ENCODE data around the gene CDC42BPB.
"Not testable (repeated sequence)": the region's sequence is repeated elsewhere in the genome, so short reads cannot be mapped to it uniquely, and the experiment has no call there.

The CDC42BPB gene

GRCh38 chr14:102928412-102929240 lies 128.7 kb downstream of the CDC42BPB start:
- no peak for DNase-seq (ENCODE audit: low spot score)

- DNase-seq (ENCODE audit: low spot score): no peak
These were observed 129.4 kb downstream of the CDC42BPB start for GRCh38 chr14:102927878-102928411.

- DNase-seq (ENCODE audit: low spot score): no peak
These were observed 129.9 kb downstream of the CDC42BPB start for GRCh38 chr14:102927346-102927877.

- DNase-seq (ENCODE audit: low spot score): not testable (repeated sequence)
These were observed 130.5 kb downstream of the CDC42BPB start for GRCh38 chr14:102926840-102927239.

DNA sequence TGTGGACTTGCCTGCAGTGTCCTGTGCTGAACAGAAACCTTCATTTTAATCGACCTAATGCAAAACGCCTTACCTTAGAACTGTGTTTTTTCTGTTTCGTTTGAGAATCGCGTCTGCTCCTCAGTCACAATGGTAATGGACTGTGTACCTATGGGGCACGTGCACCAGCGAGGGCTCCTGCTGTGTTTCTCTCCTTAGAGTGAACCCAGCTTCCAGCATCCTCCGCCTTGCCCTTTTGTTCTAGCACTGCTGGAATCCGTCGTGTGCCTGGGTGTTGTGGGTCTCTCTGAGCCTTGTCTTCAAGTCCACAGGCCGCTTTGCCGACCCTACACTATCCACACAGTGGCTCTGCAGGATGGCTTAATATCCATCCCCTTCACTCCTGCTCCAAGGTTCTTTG lies 131.2 kb downstream of the CDC42BPB start:
- DNase-seq (ENCODE audit: low spot score): no peak

GRCh38 chr14:102925646-102926045 lies 131.7 kb downstream of the CDC42BPB start:
- no peak for DNase-seq (ENCODE audit: low spot score)

- DNase-seq (ENCODE audit: low spot score): no peak
These were observed 132.4 kb downstream of the CDC42BPB start for GRCh38 chr14:102924632-102925588.

DNA sequence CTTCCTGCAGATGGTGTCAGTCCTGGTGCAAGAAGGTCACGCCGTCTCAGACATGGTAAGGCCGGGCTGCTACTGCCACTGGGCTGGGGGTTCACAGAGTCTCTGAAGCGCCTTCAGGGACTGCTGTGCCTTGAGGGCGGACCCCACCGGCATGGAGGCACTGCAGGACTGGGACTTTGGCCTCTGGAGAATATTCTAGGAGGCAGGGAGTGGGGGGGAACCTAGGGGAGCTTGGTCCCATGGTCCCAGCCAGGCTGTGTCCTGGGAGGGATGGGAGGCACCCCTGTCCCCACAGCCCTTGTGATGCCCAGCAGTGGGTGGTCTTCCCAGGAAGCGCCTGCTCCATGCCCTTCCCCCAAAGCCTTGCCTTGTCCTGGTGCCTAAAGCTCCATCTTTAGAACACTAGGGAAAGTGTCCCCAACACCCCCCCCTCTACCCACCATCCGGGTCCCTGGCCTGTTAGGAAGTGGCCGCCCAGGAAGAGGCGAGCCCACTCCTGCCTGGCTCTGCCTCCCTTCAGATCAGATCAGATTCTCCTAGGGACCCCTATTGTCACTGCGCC lies 133.3 kb downstream of the CDC42BPB start:
- no peak for DNase-seq (ENCODE audit: low spot score)

DNA sequence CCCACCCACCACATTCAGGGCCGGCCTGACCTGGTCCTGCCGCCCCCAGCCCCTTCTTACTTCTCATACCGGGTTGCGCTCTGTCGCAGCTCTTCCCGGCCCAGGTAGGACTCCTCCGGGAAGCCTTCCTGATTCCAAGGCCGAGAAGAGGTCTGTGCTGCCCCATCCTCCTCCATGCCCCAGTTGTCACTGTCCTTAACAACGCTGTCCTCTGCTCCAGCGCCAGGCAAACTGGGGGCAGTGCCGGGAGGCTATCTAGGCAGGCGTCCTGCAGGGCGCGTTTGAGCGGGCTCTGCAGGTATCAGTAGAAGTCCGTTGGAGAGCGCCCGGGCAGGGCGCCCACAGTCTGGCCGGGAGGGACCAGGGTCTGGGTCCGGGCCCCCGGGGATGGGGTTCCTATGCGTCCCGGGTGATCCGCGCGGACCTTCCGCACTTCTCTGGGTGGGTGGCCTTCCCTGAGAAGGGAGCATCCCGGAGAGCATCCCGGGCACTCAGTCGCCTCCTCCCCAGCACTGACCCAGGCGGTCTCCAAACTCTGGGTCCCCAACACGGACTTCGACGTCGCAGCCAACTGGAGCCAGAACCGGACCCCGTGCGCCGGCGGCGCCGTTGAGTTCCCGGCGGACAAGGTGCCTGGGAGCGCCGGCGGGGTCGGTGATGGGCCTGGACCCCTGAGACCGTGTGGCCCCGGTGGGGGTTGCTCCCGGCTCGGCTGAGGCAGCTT lies 134.0 kb downstream of the CDC42BPB start:
- DNase-seq (ENCODE audit: low spot score): no peak

DNA sequence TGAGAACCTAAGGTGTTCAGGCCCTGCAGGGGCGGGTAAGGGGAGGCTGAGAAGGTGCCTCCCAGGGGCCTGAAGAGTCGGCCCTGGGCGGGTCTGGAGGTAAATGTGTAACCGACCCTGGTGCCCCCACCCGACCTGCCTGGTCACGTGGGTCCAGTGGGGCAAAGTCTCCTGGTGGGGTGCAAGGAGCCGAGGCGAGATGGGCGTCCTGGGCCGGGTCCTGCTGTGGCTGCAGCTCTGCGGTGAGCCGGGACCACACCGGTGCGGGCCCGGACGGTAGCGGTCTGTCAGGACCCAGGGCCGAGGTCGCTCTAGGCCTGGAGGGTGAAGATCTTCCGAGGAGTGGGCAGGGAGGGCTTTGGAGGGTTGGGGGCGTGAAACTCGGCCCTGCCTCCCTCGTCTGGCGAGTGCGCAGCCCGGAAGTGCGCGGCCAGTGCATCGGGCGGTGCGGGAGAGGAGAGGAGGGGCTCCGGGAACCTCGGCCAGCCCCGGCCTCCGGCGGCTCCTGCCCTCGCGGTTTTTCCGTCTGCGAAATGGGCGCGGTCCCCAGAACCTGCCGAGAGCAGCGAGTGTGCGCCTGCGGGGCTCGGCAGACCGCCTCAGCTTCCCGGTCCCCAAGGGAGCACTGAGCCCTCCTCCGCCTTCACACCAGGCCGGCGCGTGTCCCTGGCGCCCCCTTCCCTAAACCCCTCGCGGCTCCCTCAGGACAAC lies 134.7 kb downstream of the CDC42BPB start, which contains the start of gene AMN:
AMN (plus strand) TSS at position 174 of the 711 bp plus-strand sequence; CDS start at position 200, 26 bp downstream.
- peak; percentile 92 for DNase-seq (ENCODE audit: low spot score)

DNA sequence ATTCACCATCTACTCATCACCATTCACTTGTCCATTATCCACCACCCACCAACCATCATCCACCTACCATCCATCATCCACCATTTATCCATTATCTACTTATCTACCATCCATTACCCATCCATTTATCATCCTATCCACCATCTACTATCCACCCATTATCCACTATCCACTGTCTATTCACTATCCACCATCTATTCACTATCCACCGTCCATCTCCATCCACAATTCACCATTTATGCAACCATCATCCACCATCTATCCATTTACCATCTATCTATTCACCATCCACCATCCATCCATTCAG lies 136.4 kb downstream of the CDC42BPB start:
- no peak for DNase-seq (ENCODE audit: low spot score)

GRCh38 chr14:102920273-102920997 lies 136.9 kb downstream of the CDC42BPB start:
- no peak for DNase-seq (ENCODE audit: low spot score)

DNA sequence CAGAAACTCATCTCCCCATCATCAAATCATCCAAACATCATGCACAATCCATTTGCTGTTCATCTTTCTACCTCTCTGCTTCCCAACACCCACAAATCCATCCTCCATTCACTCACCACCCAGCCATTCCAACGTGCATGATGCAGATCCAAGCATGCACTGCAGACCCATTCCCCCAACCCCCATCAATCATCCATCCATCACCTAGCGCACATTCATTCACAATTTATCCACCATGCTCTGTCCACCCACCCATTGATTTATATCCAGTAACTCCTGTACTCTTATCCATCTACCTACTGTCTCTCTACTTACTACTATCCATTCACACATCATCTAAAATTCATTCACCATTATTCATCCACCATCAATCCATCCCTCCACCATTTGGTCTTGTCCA lies 138.9 kb downstream of the CDC42BPB start:
- DNase-seq (ENCODE audit: low spot score): no peak

DNA sequence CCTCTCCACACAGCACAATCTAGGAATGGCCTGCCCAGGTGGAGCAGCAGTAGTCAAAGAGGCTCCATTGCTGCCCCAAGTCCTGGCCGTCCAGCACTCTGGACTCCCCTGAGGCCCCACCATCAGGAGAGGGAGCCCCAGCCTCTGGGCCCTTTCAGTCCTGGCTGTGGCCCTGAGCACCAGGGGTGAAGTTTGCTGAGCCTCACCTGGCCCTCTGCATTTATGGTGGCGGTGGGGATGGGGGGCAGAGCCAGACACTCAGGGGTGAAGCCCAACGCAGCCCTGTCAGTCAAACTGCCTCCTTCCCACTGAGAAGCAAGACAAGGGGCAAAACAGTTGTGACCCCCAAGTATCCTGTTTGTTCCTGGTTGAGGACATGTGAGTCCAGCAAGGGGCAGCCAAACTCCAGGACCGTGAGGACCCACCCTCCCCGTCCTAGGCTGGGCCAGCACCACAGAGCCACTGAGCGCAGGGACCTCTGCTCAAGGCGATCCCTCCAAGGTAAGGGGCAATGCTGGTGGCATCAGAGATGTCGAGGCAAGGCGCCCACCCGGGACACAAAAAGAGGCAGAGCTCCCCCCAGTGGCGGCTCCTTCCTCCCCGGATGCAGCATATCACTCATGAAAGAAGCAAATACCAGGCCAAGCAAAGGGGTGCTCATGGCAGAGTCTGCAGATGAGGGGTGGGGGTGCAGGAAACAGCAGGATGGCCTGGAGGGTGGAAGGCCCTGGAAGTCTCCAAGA lies 139.7 kb downstream of the CDC42BPB start:
- peak; percentile 86 for DNase-seq (ENCODE audit: low spot score)

DNA sequence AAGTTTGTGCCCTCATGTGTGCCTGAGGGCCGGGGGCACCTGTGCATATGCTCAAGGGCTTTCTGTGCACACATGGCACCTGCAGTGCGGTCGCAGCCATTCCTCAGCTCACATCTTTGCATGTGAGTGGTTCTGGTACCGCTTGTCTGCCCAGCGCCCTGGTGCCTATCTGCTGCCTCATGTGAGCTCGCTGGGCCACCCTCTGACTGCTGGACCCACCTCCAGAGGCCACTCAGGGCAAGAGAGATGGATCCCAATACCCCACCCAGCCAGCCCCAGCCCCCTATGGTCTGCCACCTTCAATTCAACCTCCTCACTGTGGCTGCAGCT lies 140.3 kb downstream of the CDC42BPB start:
- no peak for DNase-seq (ENCODE audit: low spot score)

GRCh38 chr14:102916347-102917055 lies 140.8 kb downstream of the CDC42BPB start:
- no peak for DNase-seq (ENCODE audit: low spot score)

- DNase-seq (ENCODE audit: low spot score): no peak
These were observed 141.8 kb downstream of the CDC42BPB start for GRCh38 chr14:102915292-102916110.
